ENCODE data around the gene MRPS12. TPM values are rescaled to one million over a fixed set of nuclear protein-coding genes. Genes with fewer than 3 reads are reported as not detected.

Gene MRPS12
- total and polyA plus RNA-seq, 10 donors = 23.2 to 47.8 (median 27.7) TPM

- DNase-seq = peak; percentile 36
- Histone ChIP-seq H3K27me3 (replicated peaks in 1 of 7) (peaks cover 0 to 35% (median 10%) of the 10 kb centered on the region in 7 donors), H3K36me3 (no peaks in the 10 kb centered on the region), H3K9me3 (no peaks in the 10 kb centered on the region), H3K4me1 (peaks cover 8 to 25% (median 11%) of the 10 kb centered on the region in 6 donors), H3K4me3 (no peak overlapping the region), H3K27ac (no peak overlapping the region)
- no peak for TF ChIP-seq POLR2AphosphoS5 (IDR thresholded peaks at IDR 0.05)
- TF ChIP-seq POLR2A (IDR thresholded peaks at IDR 0.05) = no peak
- TF ChIP-seq CTCF (IDR thresholded peaks at IDR 0.05 in 8 of 11, conservative IDR thresholded peaks at IDR 0.05 in 3 of 11) = no peak
- intact Hi-C loops (cut with DNase I; ENCODE audit: low total_unique reads) = no loop called here
- WGBS, 5 donors = 73 to 86% (median 75%) methylated on average over 10 to 11 of the region's 11 CpGs
Measured at GRCh38 chr19:38946229-38947010, 15.7 kb downstream of the MRPS12 start.

- Histone ChIP-seq H3K36me3 (no peaks in the 10 kb centered on the region), H3K27ac (no peak overlapping the region), H3K9me3 (no peaks in the 10 kb centered on the region), H3K4me3 (peak overlapping the region in 7 of 8 donors; percentile 25 to 66 (median 33)), H3K4me1 (peaks cover 8 to 25% (median 11%) of the 10 kb centered on the region in 6 donors), H3K27me3 (replicated peaks in 1 of 7) (peaks cover 0 to 60% (median 10%) of the 10 kb centered on the region in 7 donors)
- intact Hi-C loops (cut with DNase I; ENCODE audit: low total_unique reads) = no loop called here
- peak; percentile 89 for DNase-seq
- TF ChIP-seq POLR2A (IDR thresholded peaks at IDR 0.05) (no peak), POLR2AphosphoS5 (IDR thresholded peaks at IDR 0.05) (peak in 2 of 3 donors; percentile 53 to 62)
- WGBS, 5 donors = 6 to 11% (median 9%) methylated on average over 34 to 72 of the region's 72 CpGs
Measured at GRCh38 chr19:38949580-38950367, 19.0 kb downstream of the MRPS12 start.

DNA sequence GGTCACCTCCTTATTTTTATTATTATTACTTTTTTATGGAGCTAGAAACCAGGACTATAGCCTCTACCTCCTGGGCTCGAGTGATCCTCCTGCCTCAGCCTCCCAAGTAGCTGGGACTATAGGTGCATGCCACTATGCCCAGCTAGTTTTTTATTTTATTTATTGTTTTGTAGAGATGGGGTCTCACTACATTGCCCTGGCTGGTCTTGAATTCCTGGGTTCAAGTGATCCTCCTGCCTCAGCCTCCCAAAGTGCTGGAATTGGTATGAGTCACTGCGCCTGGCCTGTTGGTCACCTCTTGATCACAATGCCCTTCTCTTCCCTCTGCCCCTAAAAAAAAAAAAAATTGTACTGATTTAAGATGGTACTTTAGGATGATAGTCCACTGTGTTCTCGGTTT lies 20.4 kb downstream of the MRPS12 start:
- Histone ChIP-seq H3K9me3 (no peaks in the 10 kb centered on the region), H3K27me3 (replicated peaks in 1 of 7) (peaks cover 0 to 61% (median 10%) of the 10 kb centered on the region in 7 donors), H3K27ac (no peak overlapping the region), H3K36me3 (no peaks in the 10 kb centered on the region), H3K4me1 (peaks cover 8 to 20% (median 11%) of the 10 kb centered on the region in 6 donors), H3K4me3 (no peak overlapping the region)
- 62 to 86% (median 79%) methylated on average over 3 of the region's 3 CpGs for WGBS, 5 donors
- DNase-seq = no peak
- no peak for TF ChIP-seq CTCF (IDR thresholded peaks at IDR 0.05 in 8 of 11, conservative IDR thresholded peaks at IDR 0.05 in 3 of 11)
- intact Hi-C loops (cut with DNase I; ENCODE audit: low total_unique reads) = no loop called here

GRCh38 chr19:38952395-38953165 lies 21.8 kb downstream of the MRPS12 start:
- peak in 9 of 11 experiments; percentile 24 to 66 (median 42) for TF ChIP-seq CTCF (IDR thresholded peaks at IDR 0.05 in 8 of 11, conservative IDR thresholded peaks at IDR 0.05 in 3 of 11)
- no peak for TF ChIP-seq POLR2AphosphoS5 (IDR thresholded peaks at IDR 0.05)
- TF ChIP-seq POLR2A (IDR thresholded peaks at IDR 0.05) = no peak

More at GRCh38 chr19:38952395-38953165, 21.8 kb downstream of the MRPS12 start:
- peaks cover 0 to 61% (median 10%) of the 10 kb centered on the region in 7 donors for H3K27me3 ChIP-seq (replicated peaks in 1 of 7)
- no peaks in the 10 kb centered on the region for H3K9me3 ChIP-seq
- 53 to 70% (median 59%) methylated on average over 13 of the region's 13 CpGs for WGBS, 5 donors
- DNase-seq = peak; percentile 18
- H3K27ac ChIP-seq = no peak overlapping the region
- H3K36me3 ChIP-seq = no peaks in the 10 kb centered on the region
- intact Hi-C loops (cut with DNase I; ENCODE audit: low total_unique reads) = no loop called here
- H3K4me1 ChIP-seq = peaks cover 8 to 15% (median 11%) of the 10 kb centered on the region in 6 donors
- no peak overlapping the region for H3K4me3 ChIP-seq

Measured in spleen (tissue), 11 donors.